HG03565 (cell line): ENCODE data around the gene COASY.
A peak's percentile ranks its signal among the peaks of the same experiment; 100 is the strongest.
"Not testable (repeated sequence)": the region's sequence is repeated elsewhere in the genome, so short reads cannot be mapped to it uniquely, and the experiment has no call there.

Experiments
- ATAC-seq: cut with Tn5 transposase; IDR thresholded peaks from one replicate; pipeline ENCODE4 v1.9.1; 2021; ENCODE audit warnings: mild to moderate bottlenecking, moderate library complexity; ENCODE audit not compliant: unreplicated experiment

Gene COASY

GRCh38 chr17:42552736-42553135 is 9.2 kb upstream of the COASY start, which contains the start of gene HSD17B1:
HSD17B1 (plus strand) TSS chr17:42552923; CDS start chr17:42552934, 11 bp downstream.
- ATAC-seq, result not testable (repeated sequence)

- ATAC-seq, result no peak
These were observed 8.7 kb upstream of the COASY start for GRCh38 chr17:42553161-42553818.

GRCh38 chr17:42553866-42554249 is 8.1 kb upstream of the COASY start:
- no peak for ATAC-seq

- no peak for ATAC-seq
These were observed 7.5 kb upstream of the COASY start for GRCh38 chr17:42554250-42555121.

- ATAC-seq, result no peak
These were observed 6.8 kb upstream of the COASY start for GRCh38 chr17:42555122-42555622.

GRCh38 chr17:42555961-42556617 is 5.9 kb upstream of the COASY start:
- not testable (repeated sequence) for ATAC-seq

- no peak for ATAC-seq
These were observed 2.9 kb upstream of the COASY start for GRCh38 chr17:42559075-42559474.

GRCh38 chr17:42560246-42560645 is 1.7 kb upstream of the COASY start:
- ATAC-seq, result no peak

GRCh38 chr17:42562388-42563142 is 617 bp downstream of the COASY start:
- no peak for ATAC-seq

- no peak for ATAC-seq
These were observed 1.2 kb downstream of the COASY start for GRCh38 chr17:42563143-42563509.

- no peak for ATAC-seq
These were observed 1.6 kb downstream of the COASY start for GRCh38 chr17:42563543-42563942.

GRCh38 chr17:42563950-42564349 is 2.0 kb downstream of the COASY start:
- ATAC-seq, result no peak

GRCh38 chr17:42564815-42565522 is 3.0 kb downstream of the COASY start:
- no peak for ATAC-seq

GRCh38 chr17:42565523-42566214 is 3.7 kb downstream of the COASY start:
- ATAC-seq, result no peak

- no peak for ATAC-seq
These were observed 4.4 kb downstream of the COASY start for GRCh38 chr17:42566215-42566882.

- peak; percentile 44 for ATAC-seq
These were observed 5.1 kb downstream of the COASY start, which contains the start of gene MLX for GRCh38 chr17:42566883-42567573. MLX (plus strand) TSS chr17:42567100; CDS start chr17:42567125, 25 bp downstream.

GRCh38 chr17:42568341-42569111 is 6.6 kb downstream of the COASY start:
- no peak for ATAC-seq
